NOMO-1 treated with DMSO at 0.1 percent for 48 hours (cell line): ENCODE data around the gene MFSD2B.
A peak's percentile ranks its signal among the peaks of the same experiment; 100 is the strongest.

Experiments used
- DNase-seq: peaks from one replicate; lab custom pipeline; 2025; ENCODE audit not compliant: unreplicated experiment; lab: John Stamatoyannopoulos, UW

Gene MFSD2B

DNA sequence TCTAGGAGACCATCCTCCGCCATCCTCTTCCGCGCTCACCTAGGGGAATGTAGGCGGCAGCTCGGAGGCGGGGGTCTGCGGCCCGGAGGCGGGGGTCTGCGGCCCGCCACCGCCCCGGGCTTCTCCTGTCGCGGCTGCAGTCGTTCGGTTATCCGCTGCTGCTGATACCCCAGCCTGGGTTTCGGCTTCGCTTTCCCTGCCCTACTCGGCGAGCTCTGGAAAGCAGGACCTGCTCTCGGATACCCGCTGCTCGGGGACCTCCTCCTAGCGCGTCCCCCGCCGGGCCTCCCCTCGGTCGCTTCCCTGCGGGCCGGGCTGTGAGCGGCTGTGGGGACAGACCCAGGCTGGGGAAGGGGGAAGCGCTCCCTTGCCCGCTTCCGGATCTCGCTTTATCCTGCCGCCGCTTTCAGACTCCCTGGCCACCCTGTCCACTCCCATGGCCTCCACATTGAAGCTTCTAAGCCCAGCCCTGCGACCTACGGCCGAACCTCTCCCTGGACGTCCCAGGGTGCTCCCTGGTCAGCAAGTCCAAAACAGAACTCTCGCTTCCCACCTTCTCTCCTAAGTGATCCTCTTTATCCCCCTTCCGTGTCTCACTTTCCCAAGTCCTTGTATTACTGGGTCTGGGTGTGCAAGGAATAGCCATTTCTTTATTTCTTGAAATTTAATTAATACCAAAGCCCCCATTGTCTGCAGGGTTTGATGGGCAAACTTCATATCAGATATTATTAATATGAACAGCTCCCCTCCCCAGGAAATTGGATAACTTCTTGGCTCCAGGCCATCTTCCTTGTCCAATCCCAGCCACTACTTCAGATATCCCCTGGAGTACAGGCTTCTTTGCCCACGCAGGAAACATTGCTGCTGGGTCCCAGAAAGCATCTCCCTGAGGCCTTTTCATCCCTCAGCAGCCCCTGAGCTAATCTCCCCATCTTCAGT, 40.4 kb downstream of the MFSD2B start:
- no peak for DNase-seq

DNA sequence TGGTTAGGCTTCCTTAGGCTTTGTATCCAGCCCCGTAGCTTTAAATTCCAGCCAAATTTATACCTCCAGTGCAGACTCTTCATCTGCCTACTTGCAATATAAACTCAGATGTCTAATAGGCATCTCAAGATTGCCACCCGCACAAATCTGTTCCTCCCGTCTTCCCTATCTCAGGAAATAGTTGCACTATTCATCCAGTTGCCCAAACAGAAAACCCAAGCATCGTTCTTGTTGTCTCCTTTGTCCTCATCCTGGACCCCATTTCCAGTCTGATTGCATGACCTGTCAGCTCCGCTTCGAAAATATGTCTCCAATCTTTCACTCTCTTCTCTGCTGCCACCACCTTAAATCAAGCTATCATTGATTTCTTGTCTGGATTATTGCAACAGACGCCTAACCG, 41.9 kb downstream of the MFSD2B start:
- DNase-seq, result no peak

DNA sequence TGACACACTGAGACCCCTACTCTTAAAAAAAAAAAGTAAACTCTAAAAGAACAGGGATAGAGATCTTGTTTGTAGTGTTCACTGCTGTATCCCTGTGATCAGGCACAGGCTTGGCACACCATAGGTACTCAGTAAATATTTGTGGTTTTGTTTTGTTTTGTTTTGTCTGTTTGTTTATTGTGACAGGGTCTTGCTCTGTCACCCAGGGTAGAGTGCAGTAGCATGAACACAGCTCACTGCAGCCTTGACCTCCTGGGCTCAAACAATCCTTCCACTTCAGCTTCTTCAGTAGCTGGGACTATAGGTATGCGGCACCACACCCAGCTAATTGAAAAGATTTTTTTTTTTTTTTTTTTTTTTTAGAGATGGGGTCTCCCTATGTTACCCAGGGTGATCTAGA, 43.1 kb downstream of the MFSD2B start:
- DNase-seq, result no peak

DNA sequence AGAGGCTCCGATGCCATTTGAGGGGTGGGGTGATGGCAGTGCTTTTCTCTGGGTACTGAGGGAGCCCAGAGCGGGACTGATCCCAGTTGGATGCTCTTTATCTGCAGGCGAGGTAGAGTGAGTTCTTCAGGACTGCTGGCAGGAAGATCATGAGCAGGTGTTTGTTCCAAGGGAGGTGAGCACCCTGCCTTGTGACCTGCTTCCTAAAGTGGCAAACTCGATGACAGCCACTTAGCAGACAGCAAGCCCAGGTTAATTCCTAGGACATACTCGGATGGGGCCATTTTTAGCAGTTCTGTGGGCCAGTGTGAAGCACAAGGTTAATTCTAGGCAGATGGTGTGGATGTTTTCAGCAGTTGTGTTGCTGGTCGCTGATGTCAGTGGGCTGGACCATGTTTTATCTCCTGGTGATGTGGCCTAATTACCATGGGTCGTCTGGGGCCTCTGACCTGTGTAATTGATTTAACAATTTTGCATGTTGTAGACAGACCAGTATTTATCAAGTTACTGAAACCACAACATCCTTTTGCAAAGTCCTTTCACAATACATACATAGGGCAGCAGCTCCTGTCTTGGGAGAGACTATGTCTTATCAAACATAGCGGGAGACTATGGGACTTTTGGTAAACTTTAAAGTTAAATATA, 44.6 kb downstream of the MFSD2B start:
- no peak for DNase-seq

DNA sequence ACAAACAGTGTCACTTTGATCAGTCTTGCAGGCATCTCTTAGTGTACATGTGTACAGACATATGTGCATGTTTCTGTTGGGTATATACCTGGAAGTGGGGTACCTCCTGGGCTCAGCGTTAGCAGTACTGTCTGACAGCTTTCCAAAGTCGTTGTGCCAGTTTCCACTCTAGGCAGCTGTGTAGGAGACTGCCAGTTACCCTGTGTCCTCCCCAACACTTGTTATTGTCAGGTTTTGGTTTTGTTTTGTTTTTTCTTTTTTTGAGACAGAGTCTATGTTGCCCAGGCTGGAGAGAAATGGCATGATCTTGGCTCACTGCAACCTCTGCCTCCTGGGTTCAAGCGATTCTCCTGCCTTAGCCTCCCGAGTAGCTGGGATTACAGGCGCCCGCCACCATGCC, 45.9 kb downstream of the MFSD2B start:
- no peak for DNase-seq

DNA sequence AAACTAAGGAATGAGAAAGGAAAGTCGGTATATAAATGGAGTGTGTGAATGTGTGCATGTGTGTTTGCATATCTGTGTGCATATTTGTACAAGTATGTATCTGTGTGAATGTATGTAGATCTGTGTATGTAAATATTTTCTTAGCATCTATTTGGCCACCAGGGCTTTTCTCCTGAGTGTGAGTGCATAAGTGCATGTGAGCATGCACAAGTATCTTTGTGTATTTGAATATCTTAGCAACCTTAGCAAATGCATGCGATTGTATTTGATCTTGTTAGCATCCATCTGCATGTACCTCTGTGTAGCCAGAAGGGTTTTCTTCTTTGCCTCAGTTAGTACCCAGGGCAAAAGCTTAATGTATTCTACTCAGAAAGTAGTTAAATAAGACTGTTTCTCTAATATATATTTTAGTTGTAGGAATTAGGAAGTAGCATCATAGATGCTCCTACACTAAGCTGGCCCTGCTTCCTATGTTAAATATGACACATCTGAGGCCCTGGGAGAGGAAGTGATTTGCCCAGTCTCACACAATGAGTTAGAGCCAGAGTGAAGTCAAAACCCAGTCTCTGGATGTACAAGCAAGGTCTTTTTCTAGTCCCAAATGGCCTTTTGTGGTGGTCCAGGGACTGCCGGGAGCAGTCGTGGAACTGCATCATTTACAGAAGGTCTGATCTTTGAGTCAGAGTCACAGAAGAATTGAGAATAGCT, 48.8 kb downstream of the MFSD2B start:
- peak; percentile 15 for DNase-seq

DNA sequence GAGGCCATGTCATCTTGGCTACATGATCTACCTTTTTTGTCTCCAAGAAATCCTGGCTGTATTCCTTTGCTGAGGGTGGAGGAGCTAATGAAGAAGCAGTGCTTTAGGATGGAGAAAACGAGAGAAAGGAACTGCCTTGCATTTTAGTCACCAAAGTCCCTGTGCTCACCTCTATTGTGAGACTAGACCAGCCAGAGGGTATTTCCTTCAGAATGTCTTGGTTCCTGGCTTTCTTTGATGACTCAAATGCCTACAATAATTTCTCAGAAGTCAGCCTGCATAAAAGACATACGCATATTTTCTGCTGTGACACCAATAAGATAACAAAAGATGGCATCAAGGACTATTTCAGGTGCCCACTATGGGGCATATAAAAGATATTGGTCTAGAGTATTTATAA, 55.5 kb downstream of the MFSD2B start:
- no peak for DNase-seq

DNA sequence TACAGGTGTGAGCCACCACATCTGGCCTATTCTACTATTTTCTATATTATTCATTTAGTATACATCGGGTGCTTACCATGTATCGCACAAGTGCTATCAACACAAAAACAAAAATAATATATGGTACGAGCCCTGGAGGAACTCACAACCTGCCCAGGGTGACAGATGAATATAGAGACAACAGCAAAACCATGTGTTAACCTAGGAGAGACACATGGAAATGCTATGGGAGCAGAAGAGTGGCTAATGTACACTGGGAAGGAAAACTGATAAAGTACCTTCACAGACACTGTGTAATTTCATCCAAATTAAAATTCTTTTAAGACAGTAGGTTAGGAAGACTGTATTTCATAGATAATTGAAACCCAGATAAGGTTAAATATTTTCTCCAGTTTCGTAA, 62.4 kb downstream of the MFSD2B start:
- no peak for DNase-seq

DNA sequence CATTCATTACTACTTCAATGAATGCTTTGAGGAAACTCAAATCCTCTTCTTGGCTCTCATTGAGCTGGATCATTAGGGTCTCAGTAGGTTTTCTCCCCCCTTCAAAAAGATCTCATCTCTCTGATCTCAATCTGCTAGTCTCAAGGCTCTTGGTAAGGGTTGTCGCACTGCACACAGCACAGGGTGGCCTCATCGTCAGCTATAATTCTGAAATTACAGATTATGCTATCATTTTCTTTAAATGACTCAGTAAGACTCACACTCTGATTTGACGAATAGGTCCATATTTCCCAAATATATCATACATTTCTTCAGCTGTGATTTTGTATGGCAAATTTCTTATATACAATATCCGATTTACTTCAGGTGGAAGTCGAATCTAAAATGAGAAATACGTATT, 63.9 kb downstream of the MFSD2B start:
- no peak for DNase-seq

DNA sequence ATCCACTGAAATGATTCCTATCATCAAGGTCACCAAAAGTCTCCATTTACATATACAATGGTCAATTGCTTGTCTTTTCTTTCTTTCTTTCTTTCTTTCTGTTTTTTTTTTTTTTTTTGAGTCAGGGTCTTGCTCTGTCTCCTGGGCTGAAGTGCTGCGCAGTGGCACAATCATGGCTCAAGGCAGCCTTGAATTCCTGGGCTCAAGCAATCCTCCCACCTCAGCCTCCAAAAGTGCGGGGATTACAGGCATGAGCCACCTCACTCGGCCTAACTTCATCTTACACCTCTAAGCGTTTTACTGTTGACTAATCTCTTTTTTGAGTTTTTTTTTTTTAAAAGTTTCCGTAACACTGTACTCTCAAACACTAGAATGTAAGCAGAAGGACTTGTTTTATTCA, 65.4 kb downstream of the MFSD2B start:
- DNase-seq, result no peak
